Natural killer cell (primary cell): ENCODE measurements around the gene KRTAP19-3. TPM values are rescaled to one million over a fixed set of nuclear protein-coding genes. Genes with fewer than 3 reads are reported as not detected.
"Not testable (repeated sequence)": the region's sequence is repeated elsewhere in the genome, so short reads cannot be mapped to it uniquely, and the experiment has no call there.

Experiments
- ATAC-seq, 3 donors: fragments of 150-1000 bp in 2 of 3; fragments of 200-7000 bp in 1 of 3; cut with Tn5 transposase; 1 replicate in 1 of 3; 2 replicates in 2 of 3; pipeline ENCODE4 v1.10.0; 2021; ENCODE audit warnings: mild to moderate bottlenecking in 2 of 3, moderate library complexity in 2 of 3
- DNase-seq, 2 donors: peaks; one replicate each; pipeline versions ENCODE4 v3.0.0 to v3.0.0-alpha.2; 2013 to 2021; ENCODE audit warnings: mixed read lengths in 1 of 2
- H3K27ac ChIP-seq: one replicate; pipeline ENCODE4 v1.5.1; 2013; ENCODE audit warnings: mild to moderate bottlenecking, low read length
- H3K27me3 ChIP-seq: one replicate; pipeline ENCODE4 v1.6.1; 2013; ENCODE audit warnings: low read length; ENCODE audit not compliant: control insufficient read depth, insufficient read depth
- H3K36me3 ChIP-seq: one replicate; pipeline ENCODE4 v1.6.1; 2013; ENCODE audit warnings: low read length; ENCODE audit not compliant: control insufficient read depth, insufficient read depth
- H3K4me1 ChIP-seq: one replicate; pipeline ENCODE4 v1.6.1; 2013; ENCODE audit warnings: low read length; ENCODE audit not compliant: control insufficient read depth, insufficient read depth
- H3K4me3 ChIP-seq: one replicate; pipeline ENCODE4 v1.5.1; 2013; ENCODE audit warnings: low read length
- H3K9me3 ChIP-seq: one replicate; pipeline ENCODE4 v1.6.1; 2013; ENCODE audit warnings: low read length; ENCODE audit not compliant: control insufficient read depth, insufficient read depth
- H3K27ac Mint-ChIP-seq, 2 donors: one replicate each; pipeline ENCODE4 v1.8.0; 2022; ENCODE audit warnings: mild to moderate bottlenecking in 2 of 2, mixed read lengths in 2 of 2, moderate library complexity in 1 of 2
- H3K27me3 Mint-ChIP-seq, 2 donors: one replicate each; pipeline ENCODE4 v1.8.0; 2022; ENCODE audit warnings: low read depth in 2 of 2, mixed read lengths in 2 of 2
- H3K36me3 Mint-ChIP-seq: one replicate; pipeline ENCODE4 v1.8.0; 2022; ENCODE audit warnings: mixed read lengths
- H3K4me1 Mint-ChIP-seq, 2 donors: one replicate each; pipeline ENCODE4 v1.8.0; 2022; ENCODE audit warnings: mixed read lengths in 2 of 2
- H3K4me3 Mint-ChIP-seq: one replicate; pipeline ENCODE4 v1.8.0; 2022; ENCODE audit warnings: mild to moderate bottlenecking, moderate library complexity, mixed read lengths
- H3K9me3 Mint-ChIP-seq, 2 donors: one replicate each; pipeline ENCODE4 v1.8.0; 2022; ENCODE audit warnings: mixed read lengths in 2 of 2
- WGBS: methylation state at CpG from one replicate; pipeline ENCODE4 v1.1.7; 2013; ENCODE audit warnings: missing lambda C conversion rate; ENCODE audit not compliant: insufficient coverage; 5-methylcytosine and 5-hydroxymethylcytosine counted together
- intact Hi-C: fragments of 100-400 bp; cut with micrococcal nuclease; formaldehyde crosslinking; loops from one replicate; pipeline ENCODE4 v1.14.2; 2022
- total RNA-seq, 4 donors: library from RNA; stranded (reverse); fragments of 120-200 nt in 1 of 4; gene quantifications; one replicate each; pipeline versions ENCODE4 v1.2.3 to v1.2.4, GENCODE V29; 2013 to 2022
- TF ChIP-seq, protein P1 (sequence below): fragments of 200-600 bp; IDR thresholded peaks from one replicate; pipeline ENCODE4 v1.8.0; 2022; ENCODE audit warnings: antibody characterized with exemption

The KRTAP19-3 gene
- not detected for total RNA-seq
- total RNA-seq (2013), result not detected

DNA sequence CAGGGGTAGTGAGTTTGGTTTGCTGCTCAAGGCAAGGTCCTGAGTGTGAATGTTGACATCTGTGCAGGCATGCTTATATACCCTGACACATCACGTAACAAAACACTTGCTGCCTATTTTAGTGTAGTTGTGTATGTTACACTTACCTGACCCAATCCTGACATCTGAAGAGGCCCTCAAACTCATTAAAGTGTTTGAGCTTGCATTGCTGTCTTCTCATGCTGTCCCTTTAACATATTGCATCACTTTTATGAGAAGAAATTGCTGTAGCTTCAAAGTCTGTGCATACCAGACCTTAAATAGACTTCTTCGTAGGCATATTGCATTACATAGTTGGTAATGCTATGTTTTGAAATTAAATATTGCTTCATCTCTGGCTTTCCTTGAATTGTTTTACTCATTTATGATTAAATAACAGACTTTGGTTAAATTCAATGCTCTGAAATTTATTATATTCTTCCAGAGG is at the start of gene KRTAP19-3:
KRTAP19-3 (minus strand) TSS at position 51 of the 466 bp plus-strand sequence. CDS start 56 bp downstream, outside the sequence.
- H3K4me3 Mint-ChIP-seq, result no peak within 1 kb of the TSS
- TF ChIP-seq, protein P1, sequence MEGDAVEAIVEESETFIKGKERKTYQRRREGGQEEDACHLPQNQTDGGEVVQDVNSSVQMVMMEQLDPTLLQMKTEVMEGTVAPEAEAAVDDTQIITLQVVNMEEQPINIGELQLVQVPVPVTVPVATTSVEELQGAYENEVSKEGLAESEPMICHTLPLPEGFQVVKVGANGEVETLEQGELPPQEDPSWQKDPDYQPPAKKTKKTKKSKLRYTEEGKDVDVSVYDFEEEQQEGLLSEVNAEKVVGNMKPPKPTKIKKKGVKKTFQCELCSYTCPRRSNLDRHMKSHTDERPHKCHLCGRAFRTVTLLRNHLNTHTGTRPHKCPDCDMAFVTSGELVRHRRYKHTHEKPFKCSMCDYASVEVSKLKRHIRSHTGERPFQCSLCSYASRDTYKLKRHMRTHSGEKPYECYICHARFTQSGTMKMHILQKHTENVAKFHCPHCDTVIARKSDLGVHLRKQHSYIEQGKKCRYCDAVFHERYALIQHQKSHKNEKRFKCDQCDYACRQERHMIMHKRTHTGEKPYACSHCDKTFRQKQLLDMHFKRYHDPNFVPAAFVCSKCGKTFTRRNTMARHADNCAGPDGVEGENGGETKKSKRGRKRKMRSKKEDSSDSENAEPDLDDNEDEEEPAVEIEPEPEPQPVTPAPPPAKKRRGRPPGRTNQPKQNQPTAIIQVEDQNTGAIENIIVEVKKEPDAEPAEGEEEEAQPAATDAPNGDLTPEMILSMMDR, result no peak
- Histone ChIP-seq H3K36me3 (no peaks in the 10 kb centered on the region), H3K27me3 (no peaks in the 10 kb centered on the region), H3K27ac (no peak within 1 kb of the TSS), H3K4me1 (no peaks in the 10 kb centered on the region), H3K4me3 (no peak within 1 kb of the TSS), H3K9me3 (peaks cover 3% of the 10 kb centered on the region)
- H3K27ac Mint-ChIP-seq, result no peak within 1 kb of the TSS
- H3K9me3 Mint-ChIP-seq, result peaks cover 3 to 8% of the 10 kb centered on the region in 2 donors
- WGBS, result no CpG with 5 or more reads among the region's 2 CpGs
- ATAC-seq, result no peak
- H3K27me3 Mint-ChIP-seq, result no peaks in the 10 kb centered on the region
- no peaks in the 10 kb centered on the region for H3K36me3 Mint-ChIP-seq
- no peaks in the 10 kb centered on the region for H3K4me1 Mint-ChIP-seq
- no peak for DNase-seq
- intact Hi-C loops, result no loop called here

DNA sequence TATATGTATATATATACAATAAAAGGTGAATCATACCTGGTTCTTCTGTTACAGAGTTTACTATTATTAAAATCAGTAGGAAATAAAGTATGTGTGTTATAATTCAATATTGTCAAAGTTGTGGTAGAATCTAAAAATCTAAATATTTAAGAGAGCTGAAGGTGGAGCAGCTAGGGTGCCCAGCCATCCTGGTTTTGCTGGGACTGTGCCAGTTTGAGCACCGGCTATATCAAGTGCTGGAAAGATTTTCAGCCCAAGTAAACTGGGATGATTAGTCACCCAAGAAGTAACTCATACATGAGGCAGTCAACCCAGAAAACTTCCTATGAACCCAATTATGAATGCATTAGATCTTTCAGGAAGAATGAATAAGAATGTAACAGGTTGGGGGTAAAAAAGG is 27.1 kb upstream of the KRTAP19-3 start:
- no peak for DNase-seq
- H3K27ac Mint-ChIP-seq, result no peak overlapping the region

DNA sequence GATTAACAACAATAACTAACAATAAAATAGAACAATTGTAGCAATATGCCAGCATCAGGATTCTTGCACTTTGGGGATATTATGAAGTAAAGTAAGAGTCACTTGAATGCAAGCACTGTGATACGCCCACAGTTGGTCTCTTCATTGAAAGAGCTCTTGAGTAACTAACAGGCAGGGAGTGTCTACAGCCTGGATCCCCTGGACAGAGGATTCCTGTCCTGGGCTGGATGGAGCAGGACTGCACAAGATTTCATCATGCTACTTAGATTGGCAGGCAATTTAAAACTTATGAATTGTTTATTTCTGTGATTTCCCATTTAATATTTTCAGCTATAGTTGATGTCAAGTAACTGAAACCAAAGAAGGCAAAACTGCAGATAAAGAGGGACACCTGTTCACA is 23.9 kb upstream of the KRTAP19-3 start:
- no peak overlapping the region for H3K4me3 Mint-ChIP-seq
- H3K27me3 Mint-ChIP-seq, result no peaks in the 10 kb centered on the region

More for the DNA sequence above, 27.1 kb upstream of the KRTAP19-3 start:
- intact Hi-C loops, result no loop called here
- no peaks in the 10 kb centered on the region for H3K27me3 ChIP-seq
- H3K36me3 Mint-ChIP-seq, result peaks cover 6% of the 10 kb centered on the region
- H3K36me3 ChIP-seq, result no peaks in the 10 kb centered on the region
- no peaks in the 10 kb centered on the region for H3K27me3 Mint-ChIP-seq
- H3K27ac ChIP-seq, result no peak overlapping the region
- 100% methylated on average over 1 of the region's 1 CpG for WGBS
- H3K4me3 ChIP-seq, result no peak overlapping the region
- no peak for ATAC-seq
- H3K4me1 Mint-ChIP-seq, result no peaks in the 10 kb centered on the region
- no peaks in the 10 kb centered on the region for H3K4me1 ChIP-seq
- no peak overlapping the region for H3K4me3 Mint-ChIP-seq
- TF ChIP-seq, protein P1, result no peak
- peaks cover 7 to 10% of the 10 kb centered on the region in 2 donors for H3K9me3 Mint-ChIP-seq
- H3K9me3 ChIP-seq, result no peaks in the 10 kb centered on the region

DNA sequence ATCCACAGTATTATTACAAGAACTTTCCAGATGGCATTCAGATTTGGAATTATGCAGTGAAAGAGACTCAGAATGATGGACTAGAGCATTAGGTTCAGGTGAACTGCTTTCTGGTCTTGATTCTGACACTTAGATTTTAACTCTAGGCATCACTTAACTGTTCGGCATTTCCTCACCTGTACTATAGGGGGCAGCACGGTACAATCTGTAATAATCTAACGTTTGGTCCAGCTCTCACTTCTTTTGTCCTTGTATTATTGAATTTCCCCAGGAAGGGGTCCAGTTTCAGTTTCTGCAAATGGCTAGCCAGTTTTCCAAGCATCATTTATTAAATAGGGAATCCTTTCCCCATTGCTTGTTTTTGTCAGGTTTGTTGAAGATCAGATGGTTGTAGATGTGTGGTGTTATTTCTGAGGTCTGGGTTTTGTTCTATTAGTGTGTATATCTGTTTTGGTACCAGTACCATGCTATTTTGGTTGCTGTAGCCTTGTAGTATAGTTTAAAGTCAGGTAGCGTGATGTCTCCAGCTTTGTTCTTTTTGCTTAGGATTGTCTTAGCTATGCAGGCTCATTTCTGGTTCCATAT is 13.9 kb upstream of the KRTAP19-3 start:
- H3K4me1 ChIP-seq, H3K27ac ChIP-seq, H3K4me3 Mint-ChIP-seq, intact Hi-C loops, H3K9me3 ChIP-seq, H3K27me3 ChIP-seq, H3K27me3 Mint-ChIP-seq, H3K4me1 Mint-ChIP-seq, ATAC-seq, H3K4me3 ChIP-seq, H3K36me3 ChIP-seq, H3K27ac Mint-ChIP-seq, H3K36me3 Mint-ChIP-seq: not testable (repeated sequence)
- peaks cover 10 to 17% of the 10 kb centered on the region in 2 donors for H3K9me3 Mint-ChIP-seq
- 34% methylated on average over 4 of the region's 4 CpGs for WGBS
- peak in 1 of 2 donors; percentile 6 for DNase-seq

More for the DNA sequence above, 23.9 kb upstream of the KRTAP19-3 start:
- Histone ChIP-seq H3K9me3 (peaks cover 3% of the 10 kb centered on the region), H3K27ac (no peak overlapping the region), H3K4me3 (no peak overlapping the region), H3K27me3 (no peaks in the 10 kb centered on the region), H3K4me1 (no peaks in the 10 kb centered on the region), H3K36me3 (no peaks in the 10 kb centered on the region)
- H3K27ac Mint-ChIP-seq, result no peak overlapping the region
- intact Hi-C loops, result no loop called here
- no peaks in the 10 kb centered on the region for H3K4me1 Mint-ChIP-seq
- WGBS, result 88% methylated on average over 1 of the region's 1 CpG
- H3K9me3 Mint-ChIP-seq, result peaks cover 8 to 10% of the 10 kb centered on the region in 2 donors
- H3K36me3 Mint-ChIP-seq, result peaks cover 6% of the 10 kb centered on the region
- DNase-seq (no peak), ATAC-seq (no peak)
- TF ChIP-seq, protein P1, result no peak
